Activated naive CD4-positive, alpha-beta T cell treated with anti-CD3 and anti-CD28 coated beads, Interleukin-2, amount 50 U/mL, for 72 hours (primary cell): ENCODE measurements around the gene DLGAP1. TPM values are rescaled to one million over a fixed set of nuclear protein-coding genes. Genes with fewer than 3 reads are reported as not detected.

Experiments used
- ATAC-seq, 2 donors: fragments of 150-1000 bp; cut with Tn5 transposase; 2 replicates each; pipeline ENCODE4 v1.10.0; 2021; ENCODE audit warnings: mild to moderate bottlenecking in 2 of 2, moderate library complexity in 2 of 2
- DNase-seq, 2 donors: peaks; one replicate each; pipeline ENCODE4 v3.0.0; 2021 to 2022; ENCODE audit warnings: low spot score in 2 of 2
- H3K27ac Mint-ChIP-seq, 2 donors: one replicate each; pipeline ENCODE4 v1.8.0; 2022; ENCODE audit warnings: mild to moderate bottlenecking in 2 of 2, mixed read lengths in 2 of 2
- H3K36me3 Mint-ChIP-seq, 2 donors: one replicate each; pipeline ENCODE4 v1.8.0; 2022; ENCODE audit warnings: mixed read lengths in 2 of 2
- H3K9me3 Mint-ChIP-seq, 2 donors: one replicate each; pipeline ENCODE4 v1.8.0; 2022; ENCODE audit warnings: mixed read lengths in 2 of 2
- total RNA-seq, 2 donors: library from RNA; stranded (reverse); gene quantifications; one replicate each; pipeline ENCODE4 v1.2.3, GENCODE V29; 2022

The DLGAP1 gene
- total RNA-seq, 2 donors from 2014 or later = not detected

- H3K36me3 Mint-ChIP-seq = no peaks in the 10 kb centered on the region
- ATAC-seq = peak; percentile 52 to 55
- H3K9me3 Mint-ChIP-seq = no peaks in the 10 kb centered on the region
- no peak overlapping the region for H3K27ac Mint-ChIP-seq
- DNase-seq = no peak
These were observed 943.1 kb downstream of the DLGAP1 start for GRCh38 chr18:3511980-3512379.

GRCh38 chr18:3510896-3511295 lies 944.2 kb downstream of the DLGAP1 start:
- DNase-seq (no peak), ATAC-seq (no peak)
- no peaks in the 10 kb centered on the region for H3K36me3 Mint-ChIP-seq
- no peak overlapping the region for H3K27ac Mint-ChIP-seq
- no peaks in the 10 kb centered on the region for H3K9me3 Mint-ChIP-seq

GRCh38 chr18:3510024-3510423 lies 945.1 kb downstream of the DLGAP1 start:
- Mint-ChIP-seq H3K36me3 (no peaks in the 10 kb centered on the region), H3K27ac (no peak overlapping the region), H3K9me3 (no peaks in the 10 kb centered on the region)
- no peak for ATAC-seq
- no peak for DNase-seq

- Mint-ChIP-seq H3K36me3 (no peaks in the 10 kb centered on the region), H3K27ac (no peak overlapping the region), H3K9me3 (no peaks in the 10 kb centered on the region)
- DNase-seq (no peak), ATAC-seq (no peak)
These were observed 946.2 kb downstream of the DLGAP1 start for GRCh38 chr18:3508576-3509549.

- no peaks in the 10 kb centered on the region for H3K9me3 Mint-ChIP-seq
- DNase-seq (no peak), ATAC-seq (no peak)
- peaks cover 0 to 4% of the 10 kb centered on the region in 2 donors for H3K36me3 Mint-ChIP-seq
- H3K27ac Mint-ChIP-seq = peak overlapping the region in 1 of 2 donors; percentile 88
These were observed 950.5 kb downstream of the DLGAP1 start for GRCh38 chr18:3504637-3505036.

- ATAC-seq (peak in 1 of 2 donors; percentile 50), DNase-seq (no peak)
- Mint-ChIP-seq H3K9me3 (no peaks in the 10 kb centered on the region), H3K27ac (no peak overlapping the region), H3K36me3 (peaks cover 6 to 7% of the 10 kb centered on the region in 2 donors)
These were observed 952.5 kb downstream of the DLGAP1 start for GRCh38 chr18:3502650-3503049.

GRCh38 chr18:3500016-3500415 lies 955.1 kb downstream of the DLGAP1 start:
- Mint-ChIP-seq H3K9me3 (no peaks in the 10 kb centered on the region), H3K27ac (no peak overlapping the region), H3K36me3 (peaks cover 6 to 7% of the 10 kb centered on the region in 2 donors)
- ATAC-seq = no peak
- DNase-seq = no peak

GRCh38 chr18:3499501-3499900 lies 955.6 kb downstream of the DLGAP1 start:
- no peak overlapping the region for H3K27ac Mint-ChIP-seq
- no peak for DNase-seq
- ATAC-seq = no peak

GRCh38 chr18:3498698-3499471 lies 956.2 kb downstream of the DLGAP1 start:
- Mint-ChIP-seq H3K27ac (no peak overlapping the region), H3K9me3 (no peaks in the 10 kb centered on the region), H3K36me3 (peaks cover 6 to 7% of the 10 kb centered on the region in 2 donors)
- peak in 1 of 2 donors; percentile 22 for DNase-seq
- ATAC-seq = peak; percentile 52 to 61

More at GRCh38 chr18:3499501-3499900, 955.6 kb downstream of the DLGAP1 start:
- H3K9me3 Mint-ChIP-seq = no peaks in the 10 kb centered on the region
- H3K36me3 Mint-ChIP-seq = peaks cover 6 to 7% of the 10 kb centered on the region in 2 donors

- Mint-ChIP-seq H3K9me3 (no peaks in the 10 kb centered on the region), H3K27ac (no peak overlapping the region), H3K36me3 (peaks cover 6 to 7% of the 10 kb centered on the region in 2 donors)
- DNase-seq = no peak
- no peak for ATAC-seq
These were observed 959.2 kb downstream of the DLGAP1 start for GRCh38 chr18:3495691-3496430.

- ATAC-seq = no peak
- H3K36me3 Mint-ChIP-seq = peaks cover 2 to 6% of the 10 kb centered on the region in 2 donors
- H3K27ac Mint-ChIP-seq = no peak overlapping the region
- no peaks in the 10 kb centered on the region for H3K9me3 Mint-ChIP-seq
- DNase-seq = no peak
These were observed 960.5 kb downstream of the DLGAP1 start for GRCh38 chr18:3494569-3494968.

- Mint-ChIP-seq H3K36me3 (peaks cover 0 to 6% of the 10 kb centered on the region in 2 donors), H3K27ac (no peak overlapping the region), H3K9me3 (no peaks in the 10 kb centered on the region)
- no peak for ATAC-seq
- no peak for DNase-seq
These were observed 960.9 kb downstream of the DLGAP1 start for GRCh38 chr18:3494245-3494526.

GRCh38 chr18:3493501-3494244 lies 961.4 kb downstream of the DLGAP1 start:
- DNase-seq (no peak), ATAC-seq (no peak)
- H3K36me3 Mint-ChIP-seq = peaks cover 0 to 5% of the 10 kb centered on the region in 2 donors
- no peak overlapping the region for H3K27ac Mint-ChIP-seq
- H3K9me3 Mint-ChIP-seq = no peaks in the 10 kb centered on the region

- no peak overlapping the region for H3K27ac Mint-ChIP-seq
- DNase-seq (no peak), ATAC-seq (no peak)
- no peaks in the 10 kb centered on the region for H3K36me3 Mint-ChIP-seq
- H3K9me3 Mint-ChIP-seq = no peaks in the 10 kb centered on the region
These were observed 962.4 kb downstream of the DLGAP1 start for GRCh38 chr18:3492721-3493120.

GRCh38 chr18:3491981-3492555 lies 963.0 kb downstream of the DLGAP1 start:
- Mint-ChIP-seq H3K9me3 (no peaks in the 10 kb centered on the region), H3K36me3 (no peaks in the 10 kb centered on the region), H3K27ac (no peak overlapping the region)
- DNase-seq (no peak), ATAC-seq (no peak)

- Mint-ChIP-seq H3K9me3 (no peaks in the 10 kb centered on the region), H3K27ac (no peak overlapping the region), H3K36me3 (no peaks in the 10 kb centered on the region)
- ATAC-seq (no peak), DNase-seq (no peak)
These were observed 965.6 kb downstream of the DLGAP1 start for GRCh38 chr18:3489462-3489861.
